RWPE2 (cell line): Measurements from ENCODE around the gene POLD2.

Source experiments
- ATAC-seq: fragments of 200-7000 bp; cut with Tn5 transposase; 3 replicates; pipeline ENCODE4 v1.9.1; 2021; ENCODE audit warnings: low read depth
- DNase-seq: peaks from one replicate; pipeline ENCODE4 v3.0.0-alpha.2; 2020; ENCODE audit warnings: low spot score
- H3K27ac ChIP-seq: fragments of 450-650 bp; 2 replicates; pipeline ENCODE4 v1.5.1; 2017; ENCODE audit warnings: mild to moderate bottlenecking; ENCODE audit not compliant: poor library complexity, severe bottlenecking
- H3K27me3 ChIP-seq: fragments of 250-450 bp; sonication (Bioruptor Pico); 2 replicates; pipeline ENCODE4 v1.5.1; 2021; ENCODE audit warnings: mild to moderate bottlenecking, moderate library complexity; ENCODE audit not compliant: insufficient read depth, poor library complexity, severe bottlenecking
- H3K36me3 ChIP-seq: fragments of 250-450 bp; sonication (Bioruptor Pico); 2 replicates; pipeline ENCODE4 v1.5.1; 2020; ENCODE audit warnings: low read depth, mild to moderate bottlenecking, moderate library complexity
- H3K4me1 ChIP-seq: fragments of 250-450 bp; sonication (Bioruptor Pico); 2 replicates; pipeline ENCODE4 v1.5.1; 2021; ENCODE audit warnings: mild to moderate bottlenecking, moderate library complexity; ENCODE audit not compliant: insufficient read depth, poor library complexity, severe bottlenecking
- H3K4me3 ChIP-seq: fragments of 250-450 bp; sonication (Bioruptor Pico); 2 replicates; pipeline ENCODE4 v1.5.1; 2021; ENCODE audit warnings: mild to moderate bottlenecking, moderate library complexity; ENCODE audit not compliant: severe bottlenecking
- H3K9me3 ChIP-seq: fragments of 250-450 bp; sonication (Bioruptor Pico); 2 replicates; pipeline ENCODE4 v1.5.1; 2021; ENCODE audit warnings: mild to moderate bottlenecking, moderate library complexity; ENCODE audit not compliant: severe bottlenecking
- CTCF ChIP-seq: fragments of 450-650 bp; IDR thresholded peaks from one replicate; pipeline ENCODE4 v1.5.1; 2017; ENCODE audit warnings: mild to moderate bottlenecking, moderate library complexity; ENCODE audit not compliant: poor library complexity, severe bottlenecking

Gene POLD2

GRCh38 chr7:44152971-44153947 lies 29.9 kb upstream of the POLD2 start:
- no peak for DNase-seq
- H3K36me3 ChIP-seq = no peaks in the 10 kb centered on the region
- no peak for TF ChIP-seq CTCF
- no peaks in the 10 kb centered on the region for H3K4me1 ChIP-seq
- no peak for ATAC-seq
- H3K9me3 ChIP-seq = no peaks in the 10 kb centered on the region
- H3K27ac ChIP-seq = no peak overlapping the region
- H3K4me3 ChIP-seq = no peak overlapping the region
- no peaks in the 10 kb centered on the region for H3K27me3 ChIP-seq

GRCh38 chr7:44151956-44152355 lies 28.6 kb upstream of the POLD2 start:
- ATAC-seq = no peak
- H3K27ac ChIP-seq = no peak overlapping the region
- H3K4me1 ChIP-seq = no peaks in the 10 kb centered on the region
- no peak overlapping the region for H3K4me3 ChIP-seq
- TF ChIP-seq CTCF = no peak
- no peak for DNase-seq
- no peaks in the 10 kb centered on the region for H3K36me3 ChIP-seq
- no peaks in the 10 kb centered on the region for H3K27me3 ChIP-seq
- no peaks in the 10 kb centered on the region for H3K9me3 ChIP-seq

- H3K36me3 ChIP-seq = no peaks in the 10 kb centered on the region
- no peak for TF ChIP-seq CTCF
- no peak overlapping the region for H3K27ac ChIP-seq
- ATAC-seq (no peak), DNase-seq (no peak)
- H3K27me3 ChIP-seq = no peaks in the 10 kb centered on the region
- H3K4me1 ChIP-seq = no peaks in the 10 kb centered on the region
- no peaks in the 10 kb centered on the region for H3K9me3 ChIP-seq
- no peak overlapping the region for H3K4me3 ChIP-seq
These were observed 27.9 kb upstream of the POLD2 start for GRCh38 chr7:44150966-44151941.

DNA sequence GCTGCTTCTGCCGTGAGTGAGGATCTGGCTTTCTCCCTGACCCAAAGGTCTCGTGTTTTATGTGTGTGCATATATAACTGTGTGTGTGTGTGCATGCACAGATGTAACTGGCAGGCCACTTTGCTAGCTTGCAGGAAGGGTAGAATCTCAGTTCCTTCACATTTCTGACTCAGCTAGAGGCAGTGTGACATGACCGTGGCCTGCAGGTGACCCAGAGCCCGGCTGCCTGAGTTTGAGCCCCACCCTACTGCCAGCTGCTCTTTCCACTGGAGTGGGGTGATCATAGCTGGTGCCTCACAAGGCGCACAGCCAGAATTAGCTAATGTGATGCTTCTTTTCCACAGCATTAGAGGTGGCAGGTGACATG lies 27.1 kb upstream of the POLD2 start:
- TF ChIP-seq CTCF = no peak
- DNase-seq (no peak), ATAC-seq (no peak)
- no peaks in the 10 kb centered on the region for H3K36me3 ChIP-seq
- no peak overlapping the region for H3K27ac ChIP-seq
- H3K4me3 ChIP-seq = no peak overlapping the region
- no peaks in the 10 kb centered on the region for H3K4me1 ChIP-seq
- no peaks in the 10 kb centered on the region for H3K9me3 ChIP-seq
- no peaks in the 10 kb centered on the region for H3K27me3 ChIP-seq
